PC-3 (cell line): Measurements from ENCODE around the gene CLIP3. TPM values are rescaled to one million over a fixed set of nuclear protein-coding genes. Genes with fewer than 3 reads are reported as not detected.
A peak's percentile ranks its signal among the peaks of the same experiment; 100 is the strongest.
"Not testable (repeated sequence)": the region's sequence is repeated elsewhere in the genome, so short reads cannot be mapped to it uniquely, and the experiment has no call there.

ENCODE experiments used
- ATAC-seq: fragments of 200-7000 bp; cut with Tn5 transposase; 2 replicates; pipeline ENCODE4 v1.9.1; 2020; ENCODE audit warnings: mild to moderate bottlenecking, moderate library complexity
- BruUV-seq: library from RNA; stranded (reverse); fragments of 400-500 nt; replicated peaks from 2 replicates; lab custom pipeline; 2021; lab: Mats Ljungman, UMichigan
- CTCF ChIA-PET: fragments of 300-600 bp; sonication (Branson Sonifier 250); formaldehyde crosslinking; loops from one replicate; lab custom pipeline; 2022; ENCODE audit warnings: antibody characterized with exemption; lab: Charles Lee
- POLR2A ChIA-PET: fragments of 300-600 bp; sonication (Branson Sonifier 250); formaldehyde crosslinking; loops from one replicate; lab custom pipeline; 2022; ENCODE audit warnings: antibody characterized with exemption; ENCODE audit not compliant: unreplicated experiment; lab: Charles Lee
- DNase-seq: peaks from one replicate; pipeline ENCODE4 v3.0.0-alpha.2; 2015
- H2AFZ ChIP-seq: fragments of 300-600 bp; sonication (generic); 2 replicates; pipeline ENCODE4 v1.6.0; 2016; ENCODE audit warnings: antibody characterized with exemption, low read length
- H3F3A ChIP-seq: fragments of 300-600 bp; sonication (generic); one replicate; pipeline ENCODE4 v1.6.0; 2017; ENCODE audit warnings: antibody characterized with exemption, low read length, control low read depth, mild to moderate bottlenecking; ENCODE audit not compliant: unreplicated experiment
- H3K27ac ChIP-seq: fragments of 300-600 bp; sonication (generic); 2 replicates; pipeline ENCODE4 v1.5.1; 2016; ENCODE audit warnings: mild to moderate bottlenecking, low read length
- H3K27me3 ChIP-seq: fragments of 300-600 bp; sonication (generic); 2 replicates; pipeline ENCODE4 v1.6.1; 2016; ENCODE audit warnings: low read length, mixed read lengths
- H3K36me3 ChIP-seq: fragments of 300-600 bp; sonication (generic); 2 replicates; pipeline ENCODE4 v1.6.1; 2016; ENCODE audit warnings: low read depth, mixed run types, low read length, mixed read lengths
- H3K4me1 ChIP-seq: fragments of 300-600 bp; sonication (generic); 2 replicates; pipeline ENCODE4 v1.5.1; 2016; ENCODE audit warnings: low read length; ENCODE audit not compliant: insufficient read depth
- H3K4me2 ChIP-seq: fragments of 300-600 bp; sonication (generic); 2 replicates; pipeline ENCODE4 v1.6.0; 2016; ENCODE audit warnings: low read length
- H3K4me3 ChIP-seq: fragments of 300-600 bp; sonication (generic); 2 replicates; pipeline ENCODE4 v1.5.1; 2016; ENCODE audit warnings: mild to moderate bottlenecking, low read length, mixed read lengths
- H3K79me2 ChIP-seq: fragments of 300-600 bp; sonication (generic); 2 replicates; pipeline ENCODE4 v1.6.1; 2017; ENCODE audit warnings: low read length, mixed read lengths
- H3K9ac ChIP-seq: fragments of 300-600 bp; sonication (generic); 2 replicates; pipeline ENCODE4 v1.6.0; 2016; ENCODE audit warnings: mild to moderate bottlenecking, low read length
- H3K9me2 ChIP-seq: fragments of 300-600 bp; sonication (generic); replicated peaks from 2 replicates; pipeline ENCODE4 v1.6.1; 2016; ENCODE audit warnings: mixed run types, low read length, mixed read lengths
- H3K9me3 ChIP-seq: fragments of 300-600 bp; sonication (generic); 2 replicates; pipeline ENCODE4 v1.6.1; 2016; ENCODE audit warnings: low read length, mixed read lengths
- H4K20me1 ChIP-seq: fragments of 300-600 bp; sonication (generic); 2 replicates; pipeline ENCODE4 v1.6.1; 2016; ENCODE audit warnings: low read length, mixed read lengths
- CTCF ChIP-seq: fragments of 300-600 bp; sonication (generic); conservative IDR thresholded peaks from 2 replicates; pipeline ENCODE4 v1.5.1; 2017; ENCODE audit warnings: antibody characterized with exemption, low read depth, mild to moderate bottlenecking, low read length
- EZH2 ChIP-seq: fragments of 300-600 bp; sonication (generic); IDR thresholded peaks from one replicate; pipeline ENCODE4 v1.6.1; 2017; ENCODE audit warnings: antibody characterized with exemption, mild to moderate bottlenecking, low read length; ENCODE audit not compliant: unreplicated experiment
- EZH2phosphoT487 ChIP-seq: fragments of 300-600 bp; sonication (generic); IDR thresholded peaks from 2 replicates; pipeline ENCODE4 v1.6.1; 2018; ENCODE audit warnings: mild to moderate bottlenecking, antibody characterized with exemption, low read length, borderline replicate concordance
- intact Hi-C: fragments of 100-400 bp; cut with micrococcal nuclease; formaldehyde crosslinking; loops from 2 replicates; pipeline ENCODE4 v1.9.0; 2023
- total RNA-seq: library from RNA; depleted of rRNA; stranded (reverse); fragments of >200 nt; gene quantifications from 2 replicates; pipeline ENCODE4 v1.2.3, GENCODE V29; 2014

Gene CLIP3
- total RNA-seq, 1 experiment from 2014 or later, result 0.07 TPM

- Histone ChIP-seq H3F3A (no peaks in the 10 kb centered on the region), H3K9ac (no peak overlapping the region), H3K79me2 (no peaks in the 10 kb centered on the region), H3K4me1 (no peaks in the 10 kb centered on the region), H2AFZ (no peak overlapping the region), H3K4me3 (no peak overlapping the region), H3K36me3 (no peaks in the 10 kb centered on the region), H3K9me3 (no peaks in the 10 kb centered on the region), H3K4me2 (no peak overlapping the region), H3K27ac (no peak overlapping the region), H3K9me2 (no peaks in the 10 kb centered on the region), H4K20me1 (no peaks in the 10 kb centered on the region), H3K27me3 (no peaks in the 10 kb centered on the region)
- TF ChIP-seq EZH2, result no peak
- no peak for TF ChIP-seq EZH2phosphoT487
- no peak for TF ChIP-seq CTCF
- ChIA-PET CTCF (no interaction called here), POLR2A (no interaction called here)
- DNase-seq (peak; percentile 9), ATAC-seq (no peak)
- intact Hi-C loops, result no loop called here
- no TSS peak for BruUV-seq
Observed at GRCh38 chr19:36041831-36042230, 9.2 kb upstream of the CLIP3 start.

- H3K4me2 ChIP-seq, H3K9me2 ChIP-seq, H4K20me1 ChIP-seq, H3K27ac ChIP-seq, H3K9me3 ChIP-seq, H3K27me3 ChIP-seq, H3K4me3 ChIP-seq, H3K9ac ChIP-seq, BruUV-seq, intact Hi-C loops, DNase-seq, H3K36me3 ChIP-seq, H2AFZ ChIP-seq, H3K79me2 ChIP-seq, POLR2A ChIA-PET, ATAC-seq, H3K4me1 ChIP-seq, H3F3A ChIP-seq: not testable (repeated sequence)
- CTCF ChIA-PET, result interaction anchor here (0.6 kb wide), 1 partner anchor 12 kb away, joined by 3 read pairs; no protein-coding TSS in a partner anchor
Observed at GRCh38 chr19:36041092-36041491, 8.4 kb upstream of the CLIP3 start.

GRCh38 chr19:36040495-36040894 is 7.8 kb upstream of the CLIP3 start:
- ChIA-PET POLR2A (no interaction called here), CTCF (interaction anchor here (0.7 kb wide), 1 partner anchor 10 kb away, joined by 3 read pairs; no protein-coding TSS in a partner anchor)
- Histone ChIP-seq H3K9me3 (no peaks in the 10 kb centered on the region), H3K27me3 (no peaks in the 10 kb centered on the region), H4K20me1 (no peaks in the 10 kb centered on the region), H3K9ac (no peak overlapping the region), H3K27ac (no peak overlapping the region), H3K9me2 (no peaks in the 10 kb centered on the region), H3K4me2 (no peak overlapping the region), H3K4me1 (no peaks in the 10 kb centered on the region), H3K4me3 (no peak overlapping the region), H3F3A (no peaks in the 10 kb centered on the region), H2AFZ (no peak overlapping the region), H3K36me3 (no peaks in the 10 kb centered on the region), H3K79me2 (no peaks in the 10 kb centered on the region)
- BruUV-seq, result no TSS peak
- TF ChIP-seq EZH2, result no peak
- no peak for TF ChIP-seq EZH2phosphoT487
- TF ChIP-seq CTCF, result no peak
- DNase-seq, result no peak
- ATAC-seq, result no peak
- intact Hi-C loops, result no loop called here
